Activated CD4-positive, alpha-beta T cell treated with anti-CD3 and anti-CD28 coated beads for 36 hours (primary cell): ENCODE results near the gene ZNF385B. TPM values are rescaled to one million over a fixed set of nuclear protein-coding genes. Genes with fewer than 3 reads are reported as not detected.

Experiments
- ATAC-seq: fragments of 200-7000 bp; cut with Tn5 transposase; one replicate; pipeline ENCODE4 v1.10.0; 2021; ENCODE audit warnings: mild to moderate bottlenecking, moderate library complexity
- CTCF ChIA-PET: fragments of 350-600 bp; sonication (Branson Sonifier 250); formaldehyde crosslinking; loops from one replicate; lab custom pipeline; 2021; ENCODE audit warnings: antibody characterized with exemption; lab: Charles Lee
- POLR2A ChIA-PET: fragments of 350-600 bp; sonication (Branson Sonifier 250); formaldehyde crosslinking; loops from one replicate; lab custom pipeline; 2021; ENCODE audit warnings: antibody characterized with exemption, inconsistent platforms; lab: Charles Lee
- DNase-seq: peaks from one replicate; pipeline ENCODE4 v3.0.0-alpha.2; 2020
- H3K27ac Mint-ChIP-seq: one replicate; pipeline ENCODE4 v1.8.0; 2021; ENCODE audit warnings: mixed read lengths
- H3K27me3 Mint-ChIP-seq: one replicate; pipeline ENCODE4 v1.8.0; 2021; ENCODE audit warnings: mixed read lengths
- H3K36me3 Mint-ChIP-seq: one replicate; pipeline ENCODE4 v1.8.0; 2021; ENCODE audit warnings: low read depth, mixed read lengths
- H3K4me1 Mint-ChIP-seq: one replicate; pipeline ENCODE4 v1.8.0; 2021; ENCODE audit warnings: mixed read lengths
- H3K4me3 Mint-ChIP-seq: one replicate; pipeline ENCODE4 v1.8.0; 2021; ENCODE audit warnings: mild to moderate bottlenecking, moderate library complexity, mixed read lengths
- H3K9me3 Mint-ChIP-seq: one replicate; pipeline ENCODE4 v1.8.0; 2021; ENCODE audit warnings: low read depth, mixed read lengths
- intact Hi-C, 2 experiments: fragments of 100-400 bp; cut with DNase I in 1 of 2; cut with micrococcal nuclease in 1 of 2; formaldehyde crosslinking; loops; one replicate each; pipeline versions ENCODE4 v1.14.2 to v1.15.1; 2022 to 2024; cut with DNase I, micrococcal nuclease
- total RNA-seq, 2 experiments: library from RNA; stranded (reverse); gene quantifications; one replicate each; pipeline ENCODE4 v1.2.3, GENCODE V29; 2021

ZNF385B gene
- total RNA-seq, 2 experiments from 2014 or later: not detected

DNA sequence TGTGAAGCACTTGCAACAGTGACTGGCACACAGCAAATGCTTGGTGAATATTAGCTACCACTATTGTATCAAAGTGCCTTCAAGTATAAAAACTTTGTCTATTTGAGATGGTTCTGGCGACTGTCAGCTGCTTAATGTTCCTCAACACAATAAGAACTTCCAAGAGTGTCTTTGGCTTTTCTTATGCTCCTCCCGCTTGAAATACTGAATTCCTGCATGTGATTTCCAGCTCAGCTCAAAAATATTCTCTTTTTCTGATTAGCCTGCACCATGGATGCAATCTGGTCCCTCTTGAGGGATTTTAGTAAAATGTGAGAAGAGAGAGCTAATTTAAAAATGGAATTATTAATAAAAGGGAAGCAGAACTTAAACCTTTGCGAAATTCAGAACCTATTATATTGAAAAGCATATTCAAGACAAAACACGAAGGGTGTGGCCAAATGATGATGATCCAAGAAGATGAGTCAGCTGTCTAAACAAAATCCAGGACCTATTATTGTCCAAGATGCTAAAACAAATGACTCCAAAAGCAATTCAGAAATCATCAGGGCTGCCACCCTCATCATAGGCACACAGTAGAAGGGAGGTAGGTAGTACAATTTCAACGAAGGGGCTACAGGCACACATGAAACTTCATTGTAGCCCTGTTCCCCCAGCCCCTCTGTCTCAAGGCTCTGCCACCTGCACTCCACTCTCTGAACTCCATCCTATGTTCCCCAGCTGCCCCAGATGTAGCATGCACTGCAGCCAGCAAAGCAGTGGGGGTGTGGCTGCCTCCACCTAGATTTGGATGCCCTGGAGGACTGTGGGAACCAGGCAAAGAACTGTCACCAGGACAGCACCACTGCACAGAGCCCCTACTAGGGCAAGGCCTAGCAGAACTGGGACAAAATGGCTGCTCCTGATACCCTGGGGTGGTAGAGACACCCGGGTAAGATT lies 190.1 kb downstream of the ZNF385B start:
- ChIA-PET POLR2A (no interaction called here), CTCF (no interaction called here)
- Mint-ChIP-seq H3K27ac (no peak overlapping the region), H3K9me3 (no peaks in the 10 kb centered on the region), H3K36me3 (no peaks in the 10 kb centered on the region), H3K4me1 (no peaks in the 10 kb centered on the region), H3K4me3 (no peak overlapping the region), H3K27me3 (peaks cover 7% of the 10 kb centered on the region)
- DNase-seq (no peak), ATAC-seq (no peak)
- intact Hi-C loops: no loop called here

DNA sequence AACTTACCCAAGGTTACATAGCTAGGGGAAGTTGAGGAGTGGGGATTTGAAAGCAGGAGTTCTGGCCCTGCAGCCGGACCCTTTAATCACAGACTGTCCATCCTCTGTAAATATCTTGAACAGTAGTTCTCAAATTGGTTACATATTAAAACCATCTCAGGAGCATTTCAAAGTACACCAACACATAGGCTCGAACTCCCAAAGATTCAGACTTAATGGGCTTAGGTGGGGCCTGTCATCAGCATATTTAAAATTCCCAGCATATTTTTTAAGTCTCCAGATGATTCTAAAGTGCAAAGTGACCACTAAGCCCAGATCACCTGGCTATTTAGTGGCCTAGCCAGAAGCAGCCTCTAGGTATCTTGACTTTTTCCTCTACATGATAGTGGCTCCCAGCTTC lies 192.2 kb downstream of the ZNF385B start:
- H3K27ac Mint-ChIP-seq: no peak overlapping the region
- no peak overlapping the region for H3K4me3 Mint-ChIP-seq
- peaks cover 4% of the 10 kb centered on the region for H3K27me3 Mint-ChIP-seq
- H3K4me1 Mint-ChIP-seq: no peaks in the 10 kb centered on the region
- H3K9me3 Mint-ChIP-seq: no peaks in the 10 kb centered on the region
- no peaks in the 10 kb centered on the region for H3K36me3 Mint-ChIP-seq
- ATAC-seq (no peak), DNase-seq (no peak)
- CTCF ChIA-PET: interaction anchor here (0.8 kb wide), 1 partner anchor 876 kb away, joined by 4 read pairs; no protein-coding TSS in a partner anchor
- intact Hi-C loops: no loop called here
- POLR2A ChIA-PET: no interaction called here

DNA sequence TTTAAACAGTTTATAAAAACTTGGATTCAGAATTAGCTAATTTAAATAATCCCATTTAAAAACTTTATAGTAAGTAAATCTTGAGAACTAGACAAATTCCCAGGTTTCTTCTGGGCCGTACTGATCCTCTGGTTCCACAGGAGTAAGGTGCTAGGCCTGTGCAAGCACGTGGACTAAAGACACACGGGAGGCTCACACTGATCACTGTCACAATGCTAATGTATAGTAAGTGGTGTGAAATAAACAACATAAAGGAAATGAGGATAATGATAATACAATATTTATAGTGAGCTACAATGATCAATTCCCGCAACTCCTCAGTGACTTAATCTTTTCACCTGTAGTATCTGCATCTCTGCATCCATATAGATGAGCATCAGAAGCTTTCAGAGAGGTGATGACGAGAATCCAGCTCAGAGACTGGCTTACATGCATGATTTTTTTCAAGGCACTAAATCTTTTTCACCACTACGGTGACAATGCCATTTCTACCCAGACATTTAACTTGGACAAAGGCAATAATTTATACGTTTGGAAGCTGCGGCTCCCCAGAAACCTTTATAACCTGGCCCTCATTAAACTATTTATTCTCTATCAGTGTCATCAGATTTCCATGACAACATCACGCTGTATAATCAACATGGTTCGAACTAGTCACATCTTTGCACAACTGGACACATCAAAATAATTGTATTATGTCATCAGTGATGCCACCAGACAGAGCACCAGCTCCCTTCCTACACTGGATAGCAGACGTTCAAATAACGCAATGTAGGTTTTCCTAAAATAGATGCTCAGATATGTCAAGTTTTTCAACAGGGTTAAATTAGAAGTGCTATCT lies 196.2 kb downstream of the ZNF385B start:
- DNase-seq (no peak), ATAC-seq (no peak)
- Mint-ChIP-seq H3K4me3 (no peak overlapping the region), H3K9me3 (no peaks in the 10 kb centered on the region), H3K27me3 (peaks cover 4% of the 10 kb centered on the region), H3K4me1 (no peaks in the 10 kb centered on the region), H3K36me3 (no peaks in the 10 kb centered on the region), H3K27ac (no peak overlapping the region)
- POLR2A ChIA-PET: no interaction called here
- intact Hi-C loops: no loop called here
- CTCF ChIA-PET: no interaction called here

DNA sequence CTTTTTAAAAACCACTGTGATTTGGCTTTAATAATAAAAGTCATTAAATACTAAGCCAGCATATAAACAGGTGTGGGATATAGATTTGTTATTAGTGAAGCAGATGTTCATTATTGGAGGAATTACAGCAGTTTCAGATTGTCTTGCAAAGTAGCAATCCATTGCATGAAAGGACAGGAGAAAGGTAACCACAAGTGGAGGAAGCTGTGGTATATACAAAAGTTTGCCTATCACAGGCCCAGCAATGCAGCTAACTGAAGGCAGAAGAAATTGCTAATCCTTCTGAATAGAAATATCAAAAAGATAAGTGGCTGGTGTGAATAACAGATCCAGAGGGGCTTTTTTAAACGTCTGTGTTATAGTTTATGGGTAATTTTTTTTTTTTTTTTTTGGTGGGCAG lies 199.4 kb downstream of the ZNF385B start:
- H3K36me3 Mint-ChIP-seq: no peaks in the 10 kb centered on the region
- DNase-seq: no peak
- intact Hi-C loops: no loop called here
- H3K9me3 Mint-ChIP-seq: no peaks in the 10 kb centered on the region
- ATAC-seq: no peak
- H3K27me3 Mint-ChIP-seq: no peaks in the 10 kb centered on the region
- no peaks in the 10 kb centered on the region for H3K4me1 Mint-ChIP-seq
- H3K4me3 Mint-ChIP-seq: no peak overlapping the region
- CTCF ChIA-PET: no interaction called here
- H3K27ac Mint-ChIP-seq: no peak overlapping the region
- POLR2A ChIA-PET: no interaction called here

DNA sequence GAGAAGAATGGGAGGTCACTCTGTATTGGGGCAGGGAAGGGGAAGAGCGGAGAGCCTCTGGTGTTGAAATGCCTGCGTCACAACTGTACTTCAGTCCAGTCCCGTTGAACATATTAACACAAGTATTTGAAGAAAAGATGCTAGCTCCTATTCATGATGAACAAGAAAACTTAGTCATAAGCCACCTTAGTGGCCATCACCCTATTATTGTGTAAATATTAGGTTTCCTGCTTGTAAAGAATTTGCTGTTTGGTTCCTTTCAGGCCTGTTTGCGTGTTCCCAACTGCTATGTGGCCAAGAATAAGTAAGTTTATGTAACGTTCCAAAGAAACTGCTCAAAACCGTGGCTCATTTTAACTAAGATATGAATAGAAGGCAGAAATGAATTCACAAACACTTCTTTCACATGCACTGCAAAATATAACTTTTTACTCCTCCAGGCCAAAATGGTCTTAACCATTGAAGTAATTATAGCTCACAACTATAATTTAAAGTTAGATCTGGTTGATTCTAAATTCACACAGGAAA lies 204.3 kb downstream of the ZNF385B start:
- CTCF ChIA-PET: no interaction called here
- Mint-ChIP-seq H3K27ac (no peak overlapping the region), H3K27me3 (no peaks in the 10 kb centered on the region), H3K9me3 (no peaks in the 10 kb centered on the region), H3K4me3 (no peak overlapping the region), H3K36me3 (no peaks in the 10 kb centered on the region), H3K4me1 (no peaks in the 10 kb centered on the region)
- ATAC-seq: no peak
- POLR2A ChIA-PET: no interaction called here
- intact Hi-C loops: no loop called here
- no peak for DNase-seq

DNA sequence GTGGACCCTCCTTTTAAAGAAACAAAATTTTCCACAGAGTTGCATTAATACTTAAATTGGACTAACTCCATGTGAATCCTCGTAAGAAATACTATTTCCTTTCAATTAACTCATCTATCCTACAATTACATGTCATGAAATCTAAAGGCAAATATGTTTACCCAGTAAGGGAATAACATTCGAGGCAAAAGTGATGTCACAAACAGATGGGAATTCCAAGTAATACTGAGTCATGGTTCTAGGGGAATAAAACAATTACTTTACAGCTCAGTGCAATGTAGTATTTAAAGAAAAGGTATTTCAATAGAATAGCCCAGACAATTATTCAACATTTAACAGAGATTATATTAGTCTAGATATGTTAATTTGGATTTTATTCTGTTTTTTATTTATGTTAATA lies 205.8 kb downstream of the ZNF385B start:
- ATAC-seq: no peak
- no peak for DNase-seq
- no peak overlapping the region for H3K27ac Mint-ChIP-seq
- ChIA-PET POLR2A (no interaction called here), CTCF (interaction anchor here (0.5 to 0.7 kb wide), 2 partner anchors 21 to 175 kb away, joined by 3 read pairs; no protein-coding TSS in a partner anchor)
- H3K4me1 Mint-ChIP-seq: no peaks in the 10 kb centered on the region
- no peaks in the 10 kb centered on the region for H3K9me3 Mint-ChIP-seq
- H3K36me3 Mint-ChIP-seq: no peaks in the 10 kb centered on the region
- H3K4me3 Mint-ChIP-seq: no peak overlapping the region
- H3K27me3 Mint-ChIP-seq: no peaks in the 10 kb centered on the region
- intact Hi-C loops: no loop called here

DNA sequence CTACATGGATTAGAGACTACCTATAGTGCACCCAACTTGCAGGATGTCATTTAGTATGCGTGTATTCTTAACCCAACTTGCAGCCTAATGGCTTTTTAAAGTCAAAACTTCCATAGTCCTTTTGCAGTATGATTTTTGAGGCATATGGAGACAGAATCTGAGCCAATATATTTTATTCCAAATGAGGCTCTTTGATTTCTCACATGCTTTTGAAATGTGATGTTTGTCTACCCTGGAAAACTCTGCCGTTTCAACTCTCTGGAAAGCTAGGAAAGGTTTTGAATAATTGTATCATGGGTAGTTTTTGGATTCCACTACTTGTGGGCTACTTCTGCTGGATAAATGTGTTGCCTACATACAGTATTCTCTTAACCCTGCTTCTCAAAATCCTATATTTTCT lies 206.6 kb downstream of the ZNF385B start:
- Mint-ChIP-seq H3K4me3 (no peak overlapping the region), H3K27ac (no peak overlapping the region), H3K9me3 (no peaks in the 10 kb centered on the region), H3K36me3 (no peaks in the 10 kb centered on the region), H3K4me1 (no peaks in the 10 kb centered on the region), H3K27me3 (no peaks in the 10 kb centered on the region)
- no peak for DNase-seq
- ChIA-PET POLR2A (no interaction called here), CTCF (no interaction called here)
- intact Hi-C loops: no loop called here
- ATAC-seq: no peak

DNA sequence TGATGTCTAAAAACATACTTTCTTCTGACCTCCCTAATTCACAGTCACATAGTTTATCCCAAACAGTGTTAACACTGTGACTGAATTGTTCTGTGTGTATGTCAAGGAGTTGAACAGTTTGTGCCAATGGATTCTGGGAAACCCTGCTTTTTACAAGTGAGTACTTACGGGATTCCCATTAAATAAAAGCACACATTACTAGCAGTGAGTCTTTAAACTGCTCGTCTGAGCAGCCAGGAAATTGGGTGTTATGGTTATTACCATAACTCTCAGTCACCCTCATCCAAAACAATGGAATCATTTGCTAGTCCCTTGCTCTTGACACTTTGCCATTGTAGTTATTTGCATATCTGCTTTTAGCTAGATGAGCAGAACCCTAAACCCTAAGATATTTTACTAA lies 209.1 kb downstream of the ZNF385B start:
- intact Hi-C loops: no loop called here
- CTCF ChIA-PET: interaction anchor here (1.0 kb wide), 1 partner anchor 10 kb away, joined by 3 read pairs; no protein-coding TSS in a partner anchor
- H3K4me1 Mint-ChIP-seq: no peaks in the 10 kb centered on the region
- H3K36me3 Mint-ChIP-seq: no peaks in the 10 kb centered on the region
- DNase-seq (no peak), ATAC-seq (no peak)
- no peaks in the 10 kb centered on the region for H3K9me3 Mint-ChIP-seq
- POLR2A ChIA-PET: no interaction called here
- no peak overlapping the region for H3K4me3 Mint-ChIP-seq
- H3K27me3 Mint-ChIP-seq: peaks cover 5% of the 10 kb centered on the region
- no peak overlapping the region for H3K27ac Mint-ChIP-seq

DNA sequence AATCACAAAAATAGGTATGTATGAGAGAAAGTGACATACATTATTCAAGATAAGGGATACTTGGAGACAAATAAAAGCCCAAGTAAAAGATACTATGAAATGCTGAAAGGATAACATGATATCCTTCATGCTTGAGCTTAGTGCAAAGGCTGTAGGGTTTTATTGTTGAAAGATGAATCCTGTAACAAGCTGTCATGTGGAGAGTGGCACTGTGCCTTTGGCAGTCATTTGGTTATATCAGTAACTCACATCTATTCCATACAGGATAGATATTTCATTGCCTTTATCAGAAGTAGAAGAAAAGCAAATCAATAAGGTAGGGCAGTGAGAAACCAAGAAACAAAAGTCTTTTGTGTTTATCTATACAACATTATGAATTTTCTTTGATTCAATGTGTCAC lies 211.0 kb downstream of the ZNF385B start:
- peaks cover 6% of the 10 kb centered on the region for H3K27me3 Mint-ChIP-seq
- H3K36me3 Mint-ChIP-seq: no peaks in the 10 kb centered on the region
- H3K4me3 Mint-ChIP-seq: no peak overlapping the region
- no peak for DNase-seq
- H3K4me1 Mint-ChIP-seq: no peaks in the 10 kb centered on the region
- intact Hi-C loops: no loop called here
- H3K9me3 Mint-ChIP-seq: no peaks in the 10 kb centered on the region
- ATAC-seq: no peak
- ChIA-PET POLR2A (no interaction called here), CTCF (no interaction called here)
- no peak overlapping the region for H3K27ac Mint-ChIP-seq

DNA sequence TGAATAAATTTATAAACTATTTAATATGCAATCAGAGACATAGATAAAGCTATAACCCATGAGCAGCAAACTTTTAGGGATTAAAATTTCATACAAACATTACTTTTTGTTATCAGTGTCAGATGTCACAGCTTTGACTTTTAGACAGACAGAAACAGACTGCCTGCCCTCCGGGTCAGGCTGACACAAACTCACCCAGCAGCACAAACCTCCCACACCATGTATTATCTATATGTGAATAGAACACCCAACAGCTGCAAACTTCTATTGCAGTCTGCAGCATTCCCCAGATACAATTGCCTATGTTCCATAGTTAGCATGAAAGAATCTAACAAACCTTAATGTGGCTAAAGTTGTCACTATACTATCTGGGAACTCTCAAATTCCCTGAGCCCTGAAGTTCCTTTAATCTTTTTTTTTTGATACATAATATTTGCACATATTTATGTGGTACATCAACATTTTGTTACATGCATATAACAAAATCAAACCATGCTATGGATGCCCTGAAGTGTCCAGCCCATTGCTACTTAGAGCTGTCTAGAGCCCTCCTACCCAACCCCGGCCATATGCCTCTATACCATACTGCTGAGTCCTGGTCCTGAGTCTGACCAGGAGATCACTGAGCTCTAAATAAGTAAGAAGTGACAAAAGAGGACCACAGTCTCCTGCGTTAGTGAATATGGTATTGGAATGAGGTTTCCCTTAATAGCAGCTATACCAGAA lies 214.4 kb downstream of the ZNF385B start:
- CTCF ChIA-PET: interaction anchor here (0.6 kb wide), 1 partner anchor 114 kb away, joined by 3 read pairs; no protein-coding TSS in a partner anchor
- no peaks in the 10 kb centered on the region for H3K4me1 Mint-ChIP-seq

DNA sequence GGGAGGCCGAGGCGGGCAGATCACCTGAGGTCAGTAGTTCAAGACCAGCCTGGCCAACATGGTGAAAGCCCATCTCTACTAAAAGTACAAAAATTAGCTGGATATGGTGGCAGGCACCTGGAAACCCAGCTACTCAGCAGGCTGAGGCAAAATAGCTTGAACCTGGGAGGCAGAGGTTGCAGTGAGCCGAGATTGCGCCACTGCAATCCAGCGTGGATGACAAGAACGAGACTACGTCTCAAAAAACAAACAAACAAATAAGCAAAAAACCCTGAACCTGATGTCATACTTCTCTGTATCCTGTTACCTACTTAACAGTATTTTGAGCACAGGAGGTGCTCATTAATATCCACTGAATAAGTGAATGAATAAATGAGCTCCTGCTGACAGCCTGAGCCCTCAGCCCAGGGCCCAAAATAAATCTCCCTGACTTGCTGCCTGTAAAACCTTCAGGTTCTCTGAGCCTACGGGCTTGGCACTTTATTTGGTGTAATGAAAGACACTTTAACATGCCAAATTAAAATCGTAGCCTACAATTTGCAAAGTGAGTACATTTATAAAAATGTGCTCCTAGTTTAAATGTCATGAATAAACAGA lies 215.1 kb downstream of the ZNF385B start:
- Mint-ChIP-seq H3K36me3 (no peaks in the 10 kb centered on the region), H3K9me3 (no peaks in the 10 kb centered on the region), H3K27me3 (peaks cover 6% of the 10 kb centered on the region), H3K27ac (no peak overlapping the region), H3K4me1 (no peaks in the 10 kb centered on the region), H3K4me3 (no peak overlapping the region)
- no peak for ATAC-seq
- DNase-seq: no peak
- ChIA-PET POLR2A (no interaction called here), CTCF (interaction anchor here (0.6 kb wide), 1 partner anchor 113 kb away, joined by 3 read pairs; no protein-coding TSS in a partner anchor)
- intact Hi-C loops: no loop called here

More for the DNA sequence above, 214.4 kb downstream of the ZNF385B start:
- ATAC-seq (no peak), DNase-seq (no peak)
- Mint-ChIP-seq H3K27ac (no peak overlapping the region), H3K9me3 (no peaks in the 10 kb centered on the region), H3K27me3 (peaks cover 6% of the 10 kb centered on the region), H3K36me3 (no peaks in the 10 kb centered on the region), H3K4me3 (no peak overlapping the region)
- POLR2A ChIA-PET: no interaction called here
- intact Hi-C loops: no loop called here
